Endothelial cell of umbilical vein (primary cell): ENCODE measurements around the gene TARP.

ENCODE experiments used
- EZH2 ChIP-seq: IDR thresholded peaks from 2 replicates; pipeline ENCODE4 v1.6.1; 2012; ENCODE audit warnings: borderline replicate concordance, low read depth, mild to moderate bottlenecking, moderate library complexity, low read length, inconsistent platforms; ENCODE audit not compliant: severe bottlenecking
- POLR2A ChIP-seq: IDR thresholded peaks from 2 replicates; pipeline ENCODE4 v1.6.1; 2012; ENCODE audit warnings: low read depth, mild to moderate bottlenecking, control low read depth, low read length
- POLR2AphosphoS5 ChIP-seq: IDR thresholded peaks from 2 replicates; pipeline ENCODE4 v1.6.1; 2012; ENCODE audit warnings: low read depth, mild to moderate bottlenecking, control low read depth, low read length, moderate library complexity; ENCODE audit not compliant: insufficient read depth
- TF ChIP-seq, protein P1 (sequence below), 2 donors: IDR thresholded peaks; 1 replicate in 1 of 2; 2 replicates in 1 of 2; pipeline ENCODE4 v1.5.1; 2011; ENCODE audit warnings: low read length in 2 of 2, mild to moderate bottlenecking in 2 of 2, moderate library complexity in 2 of 2, control low read depth in 1 of 2, inconsistent platforms in 1 of 2, low read depth in 1 of 2; ENCODE audit not compliant: insufficient read depth in 1 of 2; ENCODE audit errors: extremely low read depth in 1 of 2
- TF ChIP-seq, protein P2 (sequence below): IDR thresholded peaks from 2 replicates; pipeline ENCODE4 v1.6.1; 2011; ENCODE audit not compliant: insufficient read depth, insufficient read length

DNA sequence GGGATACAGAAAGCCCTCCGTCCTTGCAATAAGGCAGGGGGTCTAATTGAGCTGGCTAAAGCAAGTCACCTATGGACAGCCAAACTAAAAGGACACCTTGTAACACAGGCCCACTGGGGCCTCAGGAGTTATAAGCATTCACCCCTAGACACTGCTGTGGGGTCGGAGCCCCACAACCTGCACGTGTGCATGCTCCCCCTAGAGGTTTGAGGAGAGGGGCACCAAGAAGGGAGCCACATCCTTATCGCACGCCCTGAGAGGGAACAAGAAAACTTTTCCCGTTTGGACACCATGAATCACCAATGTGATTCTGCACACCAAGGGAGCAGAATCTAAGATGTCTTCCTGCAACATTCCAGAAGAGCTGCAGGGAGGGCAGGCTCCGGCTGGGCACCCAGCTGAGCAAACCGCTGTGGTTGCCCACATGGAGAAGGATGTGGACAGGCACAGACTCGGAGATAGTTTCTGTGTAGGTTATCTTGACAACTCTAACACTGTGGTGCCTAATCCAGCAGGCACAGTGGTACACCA lies 17.7 kb upstream of the TARP start:
- TF ChIP-seq POLR2A (no peak), POLR2AphosphoS5 (no peak), EZH2 (no peak)
- TF ChIP-seq, protein P1, sequence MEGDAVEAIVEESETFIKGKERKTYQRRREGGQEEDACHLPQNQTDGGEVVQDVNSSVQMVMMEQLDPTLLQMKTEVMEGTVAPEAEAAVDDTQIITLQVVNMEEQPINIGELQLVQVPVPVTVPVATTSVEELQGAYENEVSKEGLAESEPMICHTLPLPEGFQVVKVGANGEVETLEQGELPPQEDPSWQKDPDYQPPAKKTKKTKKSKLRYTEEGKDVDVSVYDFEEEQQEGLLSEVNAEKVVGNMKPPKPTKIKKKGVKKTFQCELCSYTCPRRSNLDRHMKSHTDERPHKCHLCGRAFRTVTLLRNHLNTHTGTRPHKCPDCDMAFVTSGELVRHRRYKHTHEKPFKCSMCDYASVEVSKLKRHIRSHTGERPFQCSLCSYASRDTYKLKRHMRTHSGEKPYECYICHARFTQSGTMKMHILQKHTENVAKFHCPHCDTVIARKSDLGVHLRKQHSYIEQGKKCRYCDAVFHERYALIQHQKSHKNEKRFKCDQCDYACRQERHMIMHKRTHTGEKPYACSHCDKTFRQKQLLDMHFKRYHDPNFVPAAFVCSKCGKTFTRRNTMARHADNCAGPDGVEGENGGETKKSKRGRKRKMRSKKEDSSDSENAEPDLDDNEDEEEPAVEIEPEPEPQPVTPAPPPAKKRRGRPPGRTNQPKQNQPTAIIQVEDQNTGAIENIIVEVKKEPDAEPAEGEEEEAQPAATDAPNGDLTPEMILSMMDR (IDR thresholded peaks at IDR 0.05; ENCODE audit: extremely low read depth in 1 of 2, insufficient read depth in 1 of 2, low read depth in 1 of 2, low read length in 2 of 2) = no peak
- TF ChIP-seq, protein P2, sequence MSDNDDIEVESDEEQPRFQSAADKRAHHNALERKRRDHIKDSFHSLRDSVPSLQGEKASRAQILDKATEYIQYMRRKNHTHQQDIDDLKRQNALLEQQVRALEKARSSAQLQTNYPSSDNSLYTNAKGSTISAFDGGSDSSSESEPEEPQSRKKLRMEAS = no peak
